Measurements from ENCODE around the gene UST.

The UST gene, protein sequence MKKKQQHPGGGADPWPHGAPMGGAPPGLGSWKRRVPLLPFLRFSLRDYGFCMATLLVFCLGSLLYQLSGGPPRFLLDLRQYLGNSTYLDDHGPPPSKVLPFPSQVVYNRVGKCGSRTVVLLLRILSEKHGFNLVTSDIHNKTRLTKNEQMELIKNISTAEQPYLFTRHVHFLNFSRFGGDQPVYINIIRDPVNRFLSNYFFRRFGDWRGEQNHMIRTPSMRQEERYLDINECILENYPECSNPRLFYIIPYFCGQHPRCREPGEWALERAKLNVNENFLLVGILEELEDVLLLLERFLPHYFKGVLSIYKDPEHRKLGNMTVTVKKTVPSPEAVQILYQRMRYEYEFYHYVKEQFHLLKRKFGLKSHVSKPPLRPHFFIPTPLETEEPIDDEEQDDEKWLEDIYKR

DNA sequence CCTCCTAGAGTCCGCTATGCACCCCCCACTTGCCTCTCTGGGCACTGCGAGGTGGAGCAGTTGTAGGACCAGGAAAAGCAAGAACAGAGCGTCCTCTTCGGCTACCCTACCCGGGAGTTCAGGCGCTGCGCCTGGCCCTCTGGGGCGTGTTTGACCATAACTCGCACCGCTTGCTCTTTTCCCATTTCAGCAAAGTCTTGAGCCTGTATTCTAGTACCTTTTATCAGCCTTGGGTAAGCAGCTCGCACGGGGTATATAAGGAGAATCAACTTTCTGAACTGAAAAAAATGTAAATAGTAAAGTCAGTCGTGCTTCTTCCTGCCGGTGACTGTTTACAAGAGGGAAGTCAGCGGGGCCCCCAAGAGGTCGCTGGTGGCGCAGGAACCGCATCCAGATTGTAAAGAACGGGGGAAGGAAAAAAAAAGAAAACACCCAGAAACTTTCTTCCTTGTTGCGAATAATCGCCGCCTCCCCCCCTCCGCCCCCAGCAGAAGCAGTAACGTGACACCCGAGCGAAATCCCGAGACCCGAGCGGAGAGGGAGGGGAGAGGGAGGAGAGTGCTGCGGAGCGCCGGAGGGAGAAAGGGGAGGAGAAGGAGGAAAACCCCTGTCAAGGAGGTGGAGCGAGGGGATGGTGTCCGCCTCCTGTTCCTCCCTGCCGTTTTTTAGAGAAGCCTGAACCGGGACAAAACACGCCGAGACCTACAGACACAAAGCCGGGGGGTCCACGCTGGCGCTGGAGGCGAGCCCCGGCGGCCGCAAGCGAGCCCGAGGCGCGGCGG lies at the start of gene UST:
TSS of gene UST (plus strand) at position 668 of the 782 bp plus-strand sequence. CDS start 401 bp downstream, outside the sequence.
- peak; percentile 34 for FAIRE-seq
- peak; percentile 61 for DNase-seq (ENCODE audit: low spot score)

DNA sequence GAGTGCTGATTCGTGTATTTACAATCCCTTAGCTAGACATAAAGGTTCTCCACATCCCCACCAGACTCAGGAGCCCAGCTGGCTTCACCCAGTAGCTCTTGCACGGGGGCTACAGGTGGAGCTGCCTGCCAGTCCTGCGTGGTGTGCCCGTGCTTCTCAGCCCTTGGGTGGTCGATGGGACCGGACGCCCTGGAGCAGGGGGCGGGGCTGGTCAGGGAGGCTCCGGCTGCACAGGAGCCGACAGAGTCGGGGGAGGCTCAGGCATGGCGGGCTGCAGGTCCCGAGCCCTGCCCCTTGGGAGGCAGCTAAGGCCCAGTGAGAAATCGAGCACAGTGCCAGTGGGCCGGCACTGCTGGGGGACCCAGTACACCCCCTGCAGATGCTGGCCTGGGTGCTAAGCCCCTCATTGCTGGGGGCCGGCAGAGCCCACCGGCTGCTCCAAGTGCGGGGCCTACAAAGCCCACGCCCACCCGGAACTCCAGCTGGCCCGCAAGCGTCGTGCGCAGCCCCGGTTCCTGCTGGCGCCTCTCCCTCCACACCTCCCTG lies 48.9 kb upstream of the UST start:
- no peak for DNase-seq (ENCODE audit: low spot score)
- no peak for FAIRE-seq

DNA sequence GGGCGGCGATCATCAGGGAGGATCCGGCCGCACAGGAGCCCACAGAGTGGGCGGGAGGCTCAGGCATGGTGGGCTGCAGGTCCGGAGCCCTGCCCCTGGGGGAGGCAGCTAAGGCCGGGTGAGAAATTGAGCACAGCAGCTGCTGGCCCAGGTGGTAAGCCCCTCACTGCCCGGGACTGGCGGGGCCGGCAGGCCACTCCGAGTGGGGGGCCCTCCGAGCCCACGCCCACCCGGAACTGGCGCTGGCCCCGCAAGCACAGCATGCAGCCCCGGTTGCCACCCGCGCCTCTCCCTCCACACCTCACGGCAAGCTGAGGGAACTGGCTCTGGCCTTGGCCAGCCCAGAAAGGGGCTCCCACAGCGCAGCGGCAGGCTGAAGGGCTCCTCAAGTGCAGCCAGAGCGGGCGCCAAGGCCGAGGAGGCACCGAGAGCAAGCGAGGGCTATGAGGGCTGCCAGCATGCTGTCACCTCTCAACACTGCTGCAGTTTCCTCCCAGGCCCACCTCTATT lies 48.1 kb upstream of the UST start:
- DNase-seq (ENCODE audit: low spot score): no peak
- FAIRE-seq: no peak

- FAIRE-seq (no peak), DNase-seq (ENCODE audit: low spot score) (no peak)
Observed at GRCh38 chr6:148700047-148700715, 46.6 kb upstream of the UST start.

GRCh38 chr6:148700741-148701311 lies 46.0 kb upstream of the UST start:
- DNase-seq (ENCODE audit: low spot score) (no peak), FAIRE-seq (no peak)

GRCh38 chr6:148701375-148701774 lies 45.5 kb upstream of the UST start:
- DNase-seq (ENCODE audit: low spot score) (no peak), FAIRE-seq (no peak)

DNA sequence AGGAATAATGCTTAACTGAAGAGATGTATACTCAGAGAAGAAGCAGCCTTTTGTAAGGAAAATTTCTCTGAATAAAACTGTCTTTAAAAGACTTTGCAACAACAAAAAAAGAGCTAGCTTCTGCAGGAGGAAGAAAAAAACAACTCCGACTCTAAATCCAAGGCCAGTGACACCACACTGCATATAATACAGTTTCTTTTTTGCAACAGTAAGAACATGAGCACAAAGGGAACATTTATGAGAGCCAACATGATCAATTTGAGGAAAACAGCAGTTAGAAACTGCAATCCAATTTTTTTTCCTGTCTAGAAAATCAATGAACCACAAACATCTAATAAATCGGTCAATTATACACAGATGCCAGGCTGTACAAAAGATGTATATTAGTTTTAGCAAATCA lies 42.9 kb upstream of the UST start:
- FAIRE-seq (no peak), DNase-seq (ENCODE audit: low spot score) (no peak)

DNA sequence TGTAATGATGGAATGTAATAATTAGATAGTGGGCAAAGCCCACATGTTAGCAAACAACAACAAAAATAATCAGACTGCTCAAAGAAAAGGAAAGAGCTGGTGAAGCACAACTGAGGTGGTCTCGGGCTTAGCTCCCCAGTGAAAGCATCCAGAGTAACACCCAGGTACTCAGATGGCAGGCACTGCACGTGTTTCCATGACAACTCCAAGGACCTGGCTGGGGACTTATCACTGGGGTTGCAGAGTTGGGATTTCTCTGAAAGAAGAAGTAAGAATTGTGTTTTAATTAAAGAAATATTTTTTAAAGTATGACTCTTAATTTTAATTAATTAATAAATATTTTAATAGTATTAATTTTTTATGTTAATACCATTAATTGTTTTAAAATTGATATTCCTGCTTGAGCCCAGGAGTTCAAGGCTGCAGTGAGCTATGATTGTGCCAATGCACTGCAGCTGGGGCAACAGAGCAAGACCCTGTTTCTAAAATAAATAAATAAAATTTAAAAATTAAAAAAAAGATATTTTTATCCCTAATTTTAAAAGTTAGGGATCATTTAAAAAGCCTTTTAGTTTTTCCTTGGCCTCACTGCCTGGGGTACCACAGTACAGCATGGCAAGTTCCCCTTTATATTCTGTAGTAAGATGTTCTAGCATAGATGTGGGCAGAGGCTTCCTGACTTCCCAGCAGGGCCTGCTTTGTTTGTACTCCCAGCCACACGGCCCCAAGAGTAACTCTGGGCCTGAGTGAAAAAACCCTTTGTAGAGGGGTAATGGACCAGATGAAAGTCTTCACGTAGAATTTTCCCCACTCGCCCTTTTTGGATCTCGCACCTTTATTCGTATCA lies 42.2 kb upstream of the UST start:
- DNase-seq (ENCODE audit: low spot score): no peak

GRCh38 chr6:148708707-148709106 lies 38.1 kb upstream of the UST start:
- FAIRE-seq: no peak
- DNase-seq (ENCODE audit: low spot score): no peak

More for the DNA sequence above, 42.2 kb upstream of the UST start:
- FAIRE-seq: no peak

DNA sequence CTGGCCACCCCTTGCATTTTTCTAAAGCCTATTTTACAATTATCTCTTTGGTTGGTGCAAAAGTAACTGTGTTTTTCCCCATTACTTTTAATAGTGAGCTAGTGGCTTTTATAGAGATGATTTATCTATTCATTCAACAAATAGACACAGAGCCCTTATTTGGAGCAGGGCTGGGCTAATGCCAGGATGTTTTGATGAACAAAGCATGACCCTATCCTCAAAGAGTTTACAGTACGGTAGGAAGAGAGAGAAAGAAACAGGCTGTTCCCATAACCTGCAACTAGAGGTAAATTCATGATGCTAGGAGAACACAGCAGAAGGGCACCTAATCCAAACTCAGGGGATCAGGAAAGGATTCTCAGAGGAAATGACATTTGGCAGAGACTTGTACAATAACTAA lies 37.3 kb upstream of the UST start:
- no peak for FAIRE-seq
- DNase-seq (ENCODE audit: low spot score): no peak

- DNase-seq (ENCODE audit: low spot score) (no peak), FAIRE-seq (no peak)
Observed at GRCh38 chr6:148711833-148712654, 34.8 kb upstream of the UST start.

- DNase-seq (ENCODE audit: low spot score): no peak
Observed at GRCh38 chr6:148713033-148713738, 33.6 kb upstream of the UST start.

GRCh38 chr6:148713921-148714320 lies 32.9 kb upstream of the UST start:
- no peak for DNase-seq (ENCODE audit: low spot score)
- no peak for FAIRE-seq

More at GRCh38 chr6:148713033-148713738, 33.6 kb upstream of the UST start:
- FAIRE-seq: no peak

DNA sequence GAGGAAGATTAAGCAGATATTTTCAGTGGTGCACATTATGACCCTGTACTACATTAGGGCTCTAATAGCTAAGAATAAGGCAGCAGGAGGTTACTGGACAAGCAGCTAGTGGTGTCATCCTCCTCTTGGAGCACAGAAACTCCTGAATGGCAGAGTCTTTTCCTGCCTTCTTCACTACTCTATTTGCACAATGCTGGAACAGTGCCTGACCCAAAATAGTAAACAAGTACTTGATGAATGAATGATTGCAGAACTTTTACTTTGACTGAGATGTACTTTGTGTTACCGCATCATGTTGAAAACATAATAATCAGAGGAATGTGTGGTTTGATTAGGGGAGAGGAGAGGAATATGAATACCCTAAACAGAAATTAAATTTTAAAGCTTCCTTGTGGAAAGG lies 30.0 kb upstream of the UST start:
- FAIRE-seq (no peak), DNase-seq (ENCODE audit: low spot score) (no peak)

GRCh38 chr6:148720406-148720805 lies 26.4 kb upstream of the UST start:
- DNase-seq (ENCODE audit: low spot score) (peak; percentile 48), FAIRE-seq (peak; percentile 73)

DNA sequence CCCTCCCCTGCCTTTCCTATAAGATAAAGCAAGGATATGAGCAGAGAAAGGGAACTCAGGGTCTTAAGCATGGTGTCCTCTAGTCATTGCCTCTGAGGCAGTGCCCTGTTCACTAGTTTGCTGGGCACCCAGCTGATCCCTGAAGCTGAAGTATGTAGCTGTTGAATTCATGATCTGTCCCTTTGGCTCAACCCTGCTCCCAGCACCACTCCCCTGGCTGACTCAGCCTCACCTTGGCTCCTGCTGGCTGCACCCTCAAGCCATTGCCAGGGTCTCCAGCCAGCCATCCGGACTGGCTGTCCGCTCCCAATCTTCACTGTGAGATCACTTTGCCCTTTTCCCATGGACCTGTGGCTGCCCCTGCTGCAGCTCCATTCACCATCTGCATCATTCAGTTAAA lies 25.9 kb upstream of the UST start:
- FAIRE-seq (no peak), DNase-seq (ENCODE audit: low spot score) (no peak)

- FAIRE-seq (no peak), DNase-seq (ENCODE audit: low spot score) (peak; percentile 18)
Observed at GRCh38 chr6:148723484-148723883, 23.3 kb upstream of the UST start.

DNA sequence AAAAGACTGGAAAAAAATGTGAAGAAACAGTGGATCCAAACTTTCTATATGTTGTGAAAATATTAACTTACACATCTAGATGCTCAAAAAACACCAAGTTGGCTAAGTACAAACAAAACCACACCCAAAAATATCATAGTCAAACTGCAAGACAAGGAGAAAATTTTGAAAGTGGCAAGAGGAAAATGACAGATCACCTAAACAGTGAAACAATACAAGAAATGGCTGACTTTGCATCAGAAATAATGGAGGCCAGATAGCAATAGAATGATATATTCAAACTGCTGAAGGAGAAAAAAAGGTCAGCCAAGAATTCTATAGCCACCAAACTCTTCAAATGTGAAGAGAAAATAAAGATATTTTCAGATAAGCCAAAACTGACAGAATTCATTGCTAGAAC lies 22.4 kb upstream of the UST start:
- no peak for FAIRE-seq
- DNase-seq (ENCODE audit: low spot score): no peak

DNA sequence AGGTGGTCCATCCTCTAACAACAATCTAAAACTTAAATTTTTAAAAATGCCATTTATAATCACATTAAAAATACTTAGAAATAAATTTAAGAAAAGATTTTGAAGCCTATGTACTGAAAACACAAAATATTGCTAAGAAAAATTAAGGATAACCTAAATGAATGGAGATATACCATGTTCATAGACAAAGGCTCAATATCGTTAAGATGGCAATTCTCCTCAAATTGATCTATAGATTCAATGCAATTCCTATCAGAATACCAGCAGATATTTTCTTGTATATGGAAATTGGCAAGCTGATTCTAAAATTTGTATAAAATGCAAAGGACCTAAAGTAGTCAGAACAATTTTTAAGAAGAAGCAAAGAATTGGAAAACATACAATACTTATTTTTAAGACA lies 19.7 kb upstream of the UST start:
- FAIRE-seq (no peak), DNase-seq (ENCODE audit: low spot score) (no peak)

All from RCC 7860 (cell line).